Neuronal stem cell (in vitro differentiated cells): ENCODE data around the gene CTCF.
A peak's percentile ranks its signal among the peaks of the same experiment; 100 is the strongest.

Experiments used
- DNase-seq: peaks from one replicate; pipeline ENCODE4 v3.0.0-alpha.2; 2013; ENCODE audit warnings: low spot score
- H2AFZ ChIP-seq: one replicate; pipeline ENCODE4 v1.6.1; 2013; ENCODE audit warnings: mild to moderate bottlenecking, low read length, inconsistent platforms
- H2AK5ac ChIP-seq: 2 replicates; pipeline ENCODE4 v1.6.1; 2013; ENCODE audit warnings: low read depth, mild to moderate bottlenecking, inconsistent platforms, low read length, moderate library complexity, mixed read lengths
- H2BK120ac ChIP-seq: 2 replicates; pipeline ENCODE4 v1.6.1; 2013; ENCODE audit warnings: low read depth, mild to moderate bottlenecking, inconsistent platforms, low read length, moderate library complexity, mixed read lengths
- H2BK12ac ChIP-seq: one replicate; pipeline ENCODE4 v1.6.1; 2013; ENCODE audit warnings: low read length, inconsistent platforms
- H2BK15ac ChIP-seq: 2 replicates; pipeline ENCODE4 v1.6.1; 2013; ENCODE audit warnings: mild to moderate bottlenecking, low read length, inconsistent platforms, mixed read lengths
- H2BK5ac ChIP-seq: one replicate; pipeline ENCODE4 v1.6.1; 2013; ENCODE audit warnings: inconsistent platforms, mild to moderate bottlenecking, low read length, moderate library complexity
- H3K14ac ChIP-seq: one replicate; pipeline ENCODE4 v1.6.1; 2013; ENCODE audit warnings: low read length, inconsistent platforms
- H3K18ac ChIP-seq: 2 replicates; pipeline ENCODE4 v1.6.1; 2013; ENCODE audit warnings: low read length, inconsistent platforms
- H3K23ac ChIP-seq: 2 replicates; pipeline ENCODE4 v1.6.1; 2013; ENCODE audit warnings: low read depth, mild to moderate bottlenecking, mixed read lengths, low read length, inconsistent platforms; ENCODE audit not compliant: poor library complexity
- H3K27ac ChIP-seq: replicated peaks from 3 replicates; pipeline ENCODE4 v1.5.1; 2013; ENCODE audit warnings: low read length, inconsistent platforms
- H3K27me3 ChIP-seq, 3 experiments: 2 replicates each; pipeline ENCODE4 v1.6.1; 2013; ENCODE audit warnings: low read length in 3 of 3, mild to moderate bottlenecking in 2 of 3, inconsistent platforms in 1 of 3, low read depth in 1 of 3, mixed read lengths in 1 of 3, moderate library complexity in 1 of 3; ENCODE audit not compliant: control insufficient read depth in 3 of 3, insufficient read depth in 3 of 3
- H3K36me3 ChIP-seq, 2 donors: replicated peaks in 1 of 2; 2 replicates each; pipeline ENCODE4 v1.6.1; 2013; ENCODE audit warnings: low read length in 2 of 2; ENCODE audit not compliant: control insufficient read depth in 2 of 2, insufficient read depth in 2 of 2
- H3K4ac ChIP-seq: 2 replicates; pipeline ENCODE4 v1.6.1; 2013; ENCODE audit warnings: inconsistent platforms, mild to moderate bottlenecking, low read length, moderate library complexity
- H3K4me1 ChIP-seq, 2 donors: 1 replicate in 1 of 2; 2 replicates in 1 of 2; pipeline ENCODE4 v1.6.1; 2013; ENCODE audit warnings: low read length in 2 of 2, low read depth in 1 of 2; ENCODE audit not compliant: control insufficient read depth in 2 of 2, insufficient read depth in 1 of 2
- H3K4me2 ChIP-seq: one replicate; pipeline ENCODE4 v1.6.1; 2013; ENCODE audit warnings: mild to moderate bottlenecking, low read length, inconsistent platforms; ENCODE audit not compliant: insufficient read depth, poor library complexity, severe bottlenecking
- H3K4me3 ChIP-seq, 2 donors: 2 replicates each; pipeline ENCODE4 v1.5.1; 2013; ENCODE audit warnings: low read length in 2 of 2, mild to moderate bottlenecking in 2 of 2, inconsistent platforms in 1 of 2, moderate library complexity in 1 of 2
- H3K79me1 ChIP-seq: one replicate; pipeline ENCODE4 v1.6.1; 2013; ENCODE audit warnings: low read depth, mild to moderate bottlenecking, inconsistent platforms, low read length, moderate library complexity
- H3K9ac ChIP-seq: one replicate; pipeline ENCODE4 v1.6.1; 2013; ENCODE audit warnings: mild to moderate bottlenecking, low read depth, low read length, inconsistent platforms; ENCODE audit not compliant: poor library complexity
- H3K9me3 ChIP-seq, 2 donors: replicated peaks in 1 of 2; 2 replicates each; pipeline versions ENCODE3 to v1.6.1; 2013; ENCODE audit warnings: low read length in 2 of 2, mild to moderate bottlenecking in 2 of 2, inconsistent platforms in 1 of 2, low read depth in 1 of 2, mixed read lengths in 1 of 2, moderate library complexity in 1 of 2; ENCODE audit not compliant: control insufficient read depth in 2 of 2, insufficient read depth in 1 of 2
- H4K8ac ChIP-seq: one replicate; pipeline ENCODE4 v1.6.1; 2013; ENCODE audit warnings: low read depth, mild to moderate bottlenecking, inconsistent platforms, low read length, moderate library complexity
- H4K91ac ChIP-seq: one replicate; pipeline ENCODE4 v1.6.1; 2013; ENCODE audit warnings: low read length, low read depth, mild to moderate bottlenecking, inconsistent platforms; ENCODE audit not compliant: poor library complexity
- WGBS, 2 donors: extraction: QIAGEN DNeasy Blood & Tissue Kit; methylation state at CpG; one replicate each; pipeline ENCODE4 v1.1.7; 2013; ENCODE audit warnings: missing lambda C conversion rate in 2 of 2, mixed read lengths in 1 of 2; ENCODE audit not compliant: insufficient read length in 2 of 2, insufficient replicate concordance in 1 of 2; ENCODE audit errors: extremely low coverage in 2 of 2; 5-methylcytosine and 5-hydroxymethylcytosine counted together

The CTCF gene

GRCh38 chr16:67668495-67669157 lies 106.3 kb downstream of the CTCF start:
- Histone ChIP-seq H4K91ac (no peak overlapping the region), H2BK5ac (peak overlapping the region; percentile 45)

GRCh38 chr16:67669499-67670101 lies 107.3 kb downstream of the CTCF start:
- peaks cover 9 to 19% of the 10 kb centered on the region in 2 donors for H3K4me1 ChIP-seq
- no peak overlapping the region for H3K4ac ChIP-seq
- H4K91ac ChIP-seq: no peak overlapping the region
- no CpG with 5 or more reads among the region's 10 CpGs for WGBS, 2 donors
- no peaks in the 10 kb centered on the region for H3K9me3 ChIP-seq
- no peak overlapping the region for H3K4me3 ChIP-seq
- no peaks in the 10 kb centered on the region for H3K79me1 ChIP-seq
- H3K23ac ChIP-seq: no peak overlapping the region
- no peak overlapping the region for H2BK12ac ChIP-seq
- no peak overlapping the region for H2BK120ac ChIP-seq
- H2BK5ac ChIP-seq: no peak overlapping the region
- H3K14ac ChIP-seq: no peak overlapping the region
- H2AFZ ChIP-seq: no peak overlapping the region
- no peak overlapping the region for H3K4me2 ChIP-seq
- H3K18ac ChIP-seq: no peak overlapping the region
- H3K27me3 ChIP-seq: no peaks in the 10 kb centered on the region
- H3K9ac ChIP-seq: no peak overlapping the region
- no peak overlapping the region for H2BK15ac ChIP-seq
- no peak overlapping the region for H2AK5ac ChIP-seq
- H3K36me3 ChIP-seq: peaks cover 2 to 7% of the 10 kb centered on the region in 2 donors
- DNase-seq: no peak
- H3K27ac ChIP-seq: no peak overlapping the region
- H4K8ac ChIP-seq: no peak overlapping the region

More at GRCh38 chr16:67668495-67669157, 106.3 kb downstream of the CTCF start:
- no peak overlapping the region for H2BK12ac ChIP-seq
- H3K4me1 ChIP-seq: peaks cover 9 to 19% of the 10 kb centered on the region in 2 donors
- DNase-seq: no peak
- no CpG with 5 or more reads among the region's 6 CpGs for WGBS, 2 donors
- H3K4me2 ChIP-seq: no peak overlapping the region
- H3K14ac ChIP-seq: peak overlapping the region; percentile 41
- no peak overlapping the region for H2BK120ac ChIP-seq
- H3K23ac ChIP-seq: peak overlapping the region; percentile 37
- H3K18ac ChIP-seq: no peak overlapping the region
- H2BK15ac ChIP-seq: no peak overlapping the region
- no peaks in the 10 kb centered on the region for H3K27me3 ChIP-seq
- no peak overlapping the region for H2AK5ac ChIP-seq
- H3K4ac ChIP-seq: no peak overlapping the region
- peaks cover 2 to 16% of the 10 kb centered on the region in 2 donors for H3K36me3 ChIP-seq
- no peaks in the 10 kb centered on the region for H3K9me3 ChIP-seq
- H3K79me1 ChIP-seq: no peaks in the 10 kb centered on the region
- no peak overlapping the region for H3K27ac ChIP-seq
- H4K8ac ChIP-seq: no peak overlapping the region
- no peak overlapping the region for H3K4me3 ChIP-seq
- H3K9ac ChIP-seq: peak overlapping the region; percentile 74
- no peak overlapping the region for H2AFZ ChIP-seq

DNA sequence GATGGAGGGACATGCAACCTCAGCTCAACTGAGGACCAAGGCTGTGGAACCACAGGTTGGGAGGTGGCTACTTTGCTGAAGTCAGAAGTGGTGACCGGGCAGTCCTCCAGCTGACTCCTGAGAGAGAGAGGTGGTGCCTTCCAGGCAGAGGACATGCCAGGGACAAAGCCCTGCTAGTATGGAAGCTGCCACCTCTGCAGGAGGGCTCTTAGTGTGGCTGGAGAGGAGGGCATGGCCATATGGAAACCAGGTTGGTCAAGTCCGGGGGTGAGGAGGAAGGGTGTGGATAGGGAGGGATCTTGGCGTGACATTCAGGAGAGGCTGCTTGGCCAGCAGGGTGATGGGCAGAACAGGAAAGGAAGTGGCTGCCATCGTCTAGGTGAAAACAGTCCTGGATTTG lies 110.0 kb downstream of the CTCF start:
- no peak overlapping the region for H2BK120ac ChIP-seq
- no peak overlapping the region for H4K91ac ChIP-seq

More for the DNA sequence above, 110.0 kb downstream of the CTCF start:
- H3K18ac ChIP-seq: no peak overlapping the region
- H3K4me3 ChIP-seq: no peak overlapping the region
- no peak overlapping the region for H3K9ac ChIP-seq
- H3K9me3 ChIP-seq: no peaks in the 10 kb centered on the region
- no peak overlapping the region for H4K8ac ChIP-seq
- no peak overlapping the region for H3K14ac ChIP-seq
- H2BK12ac ChIP-seq: no peak overlapping the region
- DNase-seq: no peak
- H3K27ac ChIP-seq: no peak overlapping the region
- H3K36me3 ChIP-seq: peaks cover 12 to 14% of the 10 kb centered on the region in 2 donors
- WGBS, 2 donors: no CpG with 5 or more reads among the region's 4 CpGs
- no peaks in the 10 kb centered on the region for H3K79me1 ChIP-seq
- no peak overlapping the region for H2AK5ac ChIP-seq
- H3K4me1 ChIP-seq: peaks cover 5 to 8% of the 10 kb centered on the region in 2 donors
- no peak overlapping the region for H3K4ac ChIP-seq
- H3K27me3 ChIP-seq: no peaks in the 10 kb centered on the region
- H3K4me2 ChIP-seq: no peak overlapping the region
- no peak overlapping the region for H2BK15ac ChIP-seq
- H2BK5ac ChIP-seq: no peak overlapping the region
- H2AFZ ChIP-seq: no peak overlapping the region
- peak overlapping the region; percentile 16 for H3K23ac ChIP-seq
